Vagina (tissue), 2 donors: ENCODE measurements around the gene SELENOO. TPM values are rescaled to one million over a fixed set of nuclear protein-coding genes. Genes with fewer than 3 reads are reported as not detected.
A peak's percentile ranks its signal among the peaks of the same experiment; 100 is the strongest.

ENCODE experiments used
- DNase-seq, 2 donors: peaks; one replicate each; pipeline ENCODE4 v3.0.0-alpha.2; 2017; ENCODE audit errors: extremely low spot score in 2 of 2
- H3K27ac ChIP-seq: fragments of 200-600 bp; sonication (generic); one replicate; pipeline ENCODE4 v1.5.1; 2019
- H3K27me3 ChIP-seq: fragments of 200-600 bp; sonication (generic); one replicate; pipeline ENCODE4 v1.5.1; 2019
- H3K36me3 ChIP-seq, 2 donors: fragments of 200-600 bp; sonication (generic); one replicate each; pipeline ENCODE4 v1.5.1; 2017 to 2019
- H3K4me1 ChIP-seq: fragments of 200-600 bp; sonication (generic); one replicate; pipeline ENCODE4 v1.5.1; 2019
- H3K4me3 ChIP-seq, 2 donors: fragments of 200-600 bp; sonication (generic); 1 replicate in 1 of 2; 2 replicates in 1 of 2; pipeline ENCODE4 v1.5.1; 2016 to 2019
- H3K9me3 ChIP-seq: fragments of 200-600 bp; sonication (generic); one replicate; pipeline ENCODE4 v1.5.1; 2019
- POLR2A ChIP-seq, 2 donors: fragments of 450-650 bp; IDR thresholded peaks; one replicate each; pipeline ENCODE4 v1.6.1; 2017; ENCODE audit warnings: antibody characterized with exemption in 2 of 2, mild to moderate bottlenecking in 2 of 2, moderate library complexity in 2 of 2
- POLR2AphosphoS5 ChIP-seq, 2 donors: sonication (generic); formaldehyde crosslinking; IDR thresholded peaks; one replicate each; pipeline ENCODE4 v1.9.0; 2017; ENCODE audit warnings: antibody characterized with exemption in 2 of 2, mild to moderate bottlenecking in 2 of 2, low read depth in 1 of 2; ENCODE audit not compliant: insufficient read depth in 1 of 2
- intact Hi-C: fragments of 100-400 bp; cut with DNase I; formaldehyde crosslinking; loops from one replicate; pipeline ENCODE4 v1.15.1; 2023
- total RNA-seq: library from RNA; depleted of rRNA; stranded (reverse); fragments of >200 nt; gene quantifications from one replicate; pipeline ENCODE4 v1.2.3, GENCODE V29; 2016
- TF ChIP-seq, protein P1 (sequence below), 3 experiments: fragments of 450-650 bp in 2 of 3; fragments of 200-600 bp in 1 of 3; sonication (generic) in 1 of 3; IDR thresholded peaks; one replicate each; pipeline ENCODE4 v1.5.1; 2017 to 2019; ENCODE audit warnings: antibody characterized with exemption in 3 of 3, mild to moderate bottlenecking in 2 of 3, moderate library complexity in 2 of 3

Gene SELENOO
- total RNA-seq, 1 donor from 2014 or later = 39.0 TPM

DNA sequence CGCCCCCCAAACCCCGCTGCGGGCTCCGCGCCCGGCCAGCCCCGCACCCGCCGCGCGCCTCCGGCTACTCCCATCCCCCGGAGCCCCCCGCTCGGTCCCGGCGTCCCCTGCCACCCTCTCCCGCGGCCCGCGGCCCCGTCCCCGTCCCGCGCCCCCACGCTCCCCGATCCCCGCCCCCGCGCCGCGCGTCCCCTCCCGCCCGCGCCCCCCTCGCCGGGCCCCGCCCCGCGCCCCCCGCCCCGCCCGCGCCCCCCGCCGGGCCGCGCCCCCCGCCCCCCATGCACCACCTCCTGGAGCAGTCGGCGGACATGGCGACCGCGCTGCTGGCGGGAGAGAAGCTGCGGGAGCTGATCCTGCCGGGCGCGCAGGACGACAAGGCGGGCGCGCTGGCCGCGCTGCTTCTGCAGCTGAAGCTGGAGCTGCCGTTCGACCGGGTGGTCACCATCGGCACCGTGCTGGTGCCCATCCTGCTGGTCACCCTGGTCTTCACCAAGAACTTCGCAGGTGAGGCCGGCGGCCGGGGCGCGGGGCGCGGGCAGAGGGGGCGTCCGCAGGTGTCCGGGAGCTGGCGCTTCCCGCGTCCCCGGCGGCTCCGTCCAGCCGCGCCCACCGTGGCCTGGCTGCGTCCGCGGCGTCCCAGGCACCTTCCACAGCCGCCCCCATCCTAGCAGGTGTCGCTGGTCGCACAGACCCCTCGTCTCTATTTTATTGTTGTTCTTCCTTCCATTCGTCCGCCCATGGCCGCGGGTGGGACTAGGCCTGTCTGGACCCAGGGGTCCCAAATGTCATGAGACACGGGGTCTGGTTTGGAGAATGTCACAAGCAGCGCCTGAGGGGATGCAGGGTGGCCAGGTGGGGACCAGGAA, 30.1 kb upstream of the SELENOO start, which contains the start of gene PANX2:
Gene PANX2, plus strand, starts transcription at position 279 of the 866 bp plus-strand sequence. Its CDS starts 0 bp downstream, at position 279.
- H3K27me3 ChIP-seq = no peaks in the 10 kb centered on the region

DNA sequence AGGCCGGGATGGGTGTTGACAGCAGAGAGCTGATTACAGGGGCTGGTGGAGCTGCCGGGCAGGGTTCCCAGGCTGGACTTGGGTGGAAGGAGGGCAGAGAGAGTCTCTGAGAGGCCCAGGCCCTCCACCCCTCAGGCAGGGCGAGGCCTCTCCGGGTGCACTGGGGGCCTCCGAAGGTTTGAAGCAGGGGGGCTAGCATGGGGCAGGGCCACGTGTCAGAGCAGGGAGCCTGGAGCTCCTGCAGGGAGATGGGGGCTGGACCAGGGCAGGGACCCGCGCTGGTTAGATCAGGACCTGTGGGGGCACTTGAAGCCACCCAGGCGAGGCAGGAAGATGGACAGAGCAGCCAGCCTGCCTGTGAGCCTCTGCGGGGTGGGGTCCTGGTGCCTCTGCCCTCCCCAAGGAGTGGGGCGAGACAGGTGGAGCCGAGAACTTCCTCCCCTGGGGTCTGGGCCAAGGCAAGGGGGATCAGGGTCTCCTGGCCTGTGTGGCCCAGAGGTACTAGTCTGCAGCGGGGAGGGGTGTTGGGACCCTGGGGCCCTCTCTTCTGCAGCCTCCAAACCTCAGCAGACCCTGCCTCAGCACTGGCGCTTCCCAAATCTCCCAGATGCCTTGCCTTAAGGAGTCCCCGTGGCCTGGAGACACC, 29.4 kb upstream of the SELENOO start:
- H3K36me3 ChIP-seq = no peaks in the 10 kb centered on the region
- DNase-seq = no peak
- TF ChIP-seq POLR2A (IDR thresholded peaks at IDR 0.05) (no peak), POLR2AphosphoS5 (IDR thresholded peaks at IDR 0.05; ENCODE audit: insufficient read depth in 1 of 2, low read depth in 1 of 2) (no peak)
- TF ChIP-seq, protein P1, sequence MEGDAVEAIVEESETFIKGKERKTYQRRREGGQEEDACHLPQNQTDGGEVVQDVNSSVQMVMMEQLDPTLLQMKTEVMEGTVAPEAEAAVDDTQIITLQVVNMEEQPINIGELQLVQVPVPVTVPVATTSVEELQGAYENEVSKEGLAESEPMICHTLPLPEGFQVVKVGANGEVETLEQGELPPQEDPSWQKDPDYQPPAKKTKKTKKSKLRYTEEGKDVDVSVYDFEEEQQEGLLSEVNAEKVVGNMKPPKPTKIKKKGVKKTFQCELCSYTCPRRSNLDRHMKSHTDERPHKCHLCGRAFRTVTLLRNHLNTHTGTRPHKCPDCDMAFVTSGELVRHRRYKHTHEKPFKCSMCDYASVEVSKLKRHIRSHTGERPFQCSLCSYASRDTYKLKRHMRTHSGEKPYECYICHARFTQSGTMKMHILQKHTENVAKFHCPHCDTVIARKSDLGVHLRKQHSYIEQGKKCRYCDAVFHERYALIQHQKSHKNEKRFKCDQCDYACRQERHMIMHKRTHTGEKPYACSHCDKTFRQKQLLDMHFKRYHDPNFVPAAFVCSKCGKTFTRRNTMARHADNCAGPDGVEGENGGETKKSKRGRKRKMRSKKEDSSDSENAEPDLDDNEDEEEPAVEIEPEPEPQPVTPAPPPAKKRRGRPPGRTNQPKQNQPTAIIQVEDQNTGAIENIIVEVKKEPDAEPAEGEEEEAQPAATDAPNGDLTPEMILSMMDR (IDR thresholded peaks at IDR 0.05) = no peak
- intact Hi-C loops = loop anchor here (5.0 kb wide), 1 partner anchor 959 kb away; no protein-coding TSS in a partner anchor
- H3K4me3 ChIP-seq = peak overlapping the region; percentile 47 to 71
- no peaks in the 10 kb centered on the region for H3K9me3 ChIP-seq
- peaks cover 18% of the 10 kb centered on the region for H3K4me1 ChIP-seq
- H3K27me3 ChIP-seq = no peaks in the 10 kb centered on the region
- H3K27ac ChIP-seq = no peak overlapping the region

More for the DNA sequence above, 30.1 kb upstream of the SELENOO start, which contains the start of gene PANX2:
- no peaks in the 10 kb centered on the region for H3K9me3 ChIP-seq
- H3K36me3 ChIP-seq = no peaks in the 10 kb centered on the region
- DNase-seq = no peak
- peak within 1 kb of the TSS; percentile 27 for H3K27ac ChIP-seq
- peak within 1 kb of the TSS; percentile 47 to 71 for H3K4me3 ChIP-seq
- intact Hi-C loops = loop anchor here (5.0 kb wide), 1 partner anchor 958 kb away; no protein-coding TSS in a partner anchor
- H3K4me1 ChIP-seq = peaks cover 18% of the 10 kb centered on the region
- no peak for TF ChIP-seq POLR2AphosphoS5 (IDR thresholded peaks at IDR 0.05; ENCODE audit: insufficient read depth in 1 of 2, low read depth in 1 of 2)
- TF ChIP-seq, protein P1 (IDR thresholded peaks at IDR 0.05) = no peak
- TF ChIP-seq POLR2A (IDR thresholded peaks at IDR 0.05) = no peak

DNA sequence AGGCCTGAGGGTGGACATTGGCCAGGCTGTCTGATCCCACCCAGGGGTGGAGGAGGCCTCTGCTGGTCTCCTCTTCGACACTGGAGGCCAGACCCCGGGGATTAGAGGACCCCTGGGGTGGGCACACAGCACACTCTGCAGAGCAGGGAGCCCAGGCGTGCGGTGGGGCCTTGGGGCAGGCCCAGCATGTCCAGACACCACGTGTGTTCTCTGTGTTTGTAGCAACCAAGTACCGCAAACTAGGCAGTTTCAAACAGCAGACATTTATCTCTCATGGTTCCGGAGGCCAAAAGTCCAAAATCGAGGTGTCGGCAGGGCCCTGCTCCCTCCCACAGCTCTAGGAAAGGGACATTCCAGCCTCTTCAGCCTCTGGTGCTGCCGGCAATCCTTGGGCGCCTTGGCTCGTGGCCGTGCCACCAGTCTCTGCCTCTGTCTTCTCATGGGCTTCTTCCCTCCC, 28.8 kb upstream of the SELENOO start:
- peaks cover 18% of the 10 kb centered on the region for H3K4me1 ChIP-seq
- intact Hi-C loops = loop anchor here (5.0 kb wide), 1 partner anchor 960 kb away; no protein-coding TSS in a partner anchor
- no peak for TF ChIP-seq POLR2AphosphoS5 (IDR thresholded peaks at IDR 0.05; ENCODE audit: insufficient read depth in 1 of 2, low read depth in 1 of 2)
- TF ChIP-seq, protein P1 (IDR thresholded peaks at IDR 0.05) = no peak
- TF ChIP-seq POLR2A (IDR thresholded peaks at IDR 0.05) = no peak
- DNase-seq = no peak
- no peaks in the 10 kb centered on the region for H3K27me3 ChIP-seq
- no peak overlapping the region for H3K27ac ChIP-seq
- H3K4me3 ChIP-seq = no peak overlapping the region
- no peaks in the 10 kb centered on the region for H3K36me3 ChIP-seq
- no peaks in the 10 kb centered on the region for H3K9me3 ChIP-seq

DNA sequence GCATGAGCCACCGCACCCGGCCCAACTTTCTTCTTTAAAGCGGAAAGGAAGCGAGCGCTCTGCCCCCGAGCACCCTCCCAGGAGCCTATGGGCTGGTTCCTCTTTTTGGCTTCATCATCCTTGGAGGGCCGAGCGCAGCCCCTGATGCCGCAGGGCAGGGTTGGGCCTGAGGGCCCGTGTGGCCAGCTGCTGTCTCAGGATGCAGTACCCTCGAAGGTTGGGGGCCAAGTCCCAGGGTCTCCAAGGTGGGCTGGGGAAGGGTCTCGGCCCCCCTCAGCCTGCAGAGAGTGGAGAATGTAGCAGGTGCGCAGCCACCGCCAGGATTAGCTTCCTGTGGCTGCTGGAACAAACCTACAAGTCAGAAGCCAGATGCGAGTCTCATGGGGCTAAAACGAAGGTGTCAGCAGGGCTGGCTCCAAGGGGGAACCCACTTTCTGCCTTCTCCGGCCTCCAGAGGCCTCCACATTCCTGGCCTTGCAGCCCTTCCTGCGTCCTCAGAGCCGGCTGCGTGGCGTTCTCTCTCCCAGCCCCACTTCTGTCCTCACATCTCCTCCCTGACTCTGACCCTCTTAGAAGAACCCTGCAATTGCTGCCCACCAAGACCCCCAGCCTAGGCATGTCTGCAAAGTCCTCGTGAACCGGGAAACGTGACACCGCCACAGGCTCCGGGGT, 27.4 kb upstream of the SELENOO start:
- Histone ChIP-seq H3K27me3 (no peaks in the 10 kb centered on the region), H3K27ac (no peak overlapping the region), H3K36me3 (no peaks in the 10 kb centered on the region), H3K4me3 (no peak overlapping the region), H3K4me1 (peaks cover 18% of the 10 kb centered on the region), H3K9me3 (no peaks in the 10 kb centered on the region)
- DNase-seq = no peak
- TF ChIP-seq POLR2AphosphoS5 (IDR thresholded peaks at IDR 0.05; ENCODE audit: insufficient read depth in 1 of 2, low read depth in 1 of 2) (no peak), POLR2A (IDR thresholded peaks at IDR 0.05) (no peak)
- TF ChIP-seq, protein P1 (IDR thresholded peaks at IDR 0.05) = no peak
- intact Hi-C loops = loop anchor here (5.0 kb wide), 1 partner anchor 961 kb away; no protein-coding TSS in a partner anchor
